GM12801 (cell line): Measurements from ENCODE around the gene OLIG1.

Experiments
- CTCF ChIP-seq: IDR thresholded peaks from one replicate; pipeline ENCODE4 v1.5.1; 2011; ENCODE audit warnings: control low read depth; ENCODE audit not compliant: insufficient read length; ENCODE audit errors: extremely low read depth

Gene OLIG1

GRCh38 chr21:33115631-33116510 is 45.9 kb downstream of the OLIG1 start:
- TF ChIP-seq CTCF, result no peak

GRCh38 chr21:33116676-33117075 is 46.7 kb downstream of the OLIG1 start:
- TF ChIP-seq CTCF, result no peak

GRCh38 chr21:33117101-33117888 is 47.4 kb downstream of the OLIG1 start:
- TF ChIP-seq CTCF, result no peak
